AG09319 (cell line): ENCODE results near the gene HLCS.
"Not testable (repeated sequence)": the region's sequence is repeated elsewhere in the genome, so short reads cannot be mapped to it uniquely, and the experiment has no call there.

Experiments
- DNase-seq: peaks from one replicate; pipeline ENCODE4 v3.0.0-alpha.2; 2010; ENCODE audit warnings: low read depth; ENCODE audit errors: extremely low read depth
- TF ChIP-seq, protein P1 (sequence below): IDR thresholded peaks from 2 replicates; pipeline ENCODE4 v1.5.1; 2011; ENCODE audit warnings: low read depth, mild to moderate bottlenecking, inconsistent platforms, low read length, moderate library complexity

The HLCS gene

GRCh38 chr21:36825658-36826057 lies 140.8 kb downstream of the HLCS start:
- DNase-seq: no peak
- TF ChIP-seq, protein P1, sequence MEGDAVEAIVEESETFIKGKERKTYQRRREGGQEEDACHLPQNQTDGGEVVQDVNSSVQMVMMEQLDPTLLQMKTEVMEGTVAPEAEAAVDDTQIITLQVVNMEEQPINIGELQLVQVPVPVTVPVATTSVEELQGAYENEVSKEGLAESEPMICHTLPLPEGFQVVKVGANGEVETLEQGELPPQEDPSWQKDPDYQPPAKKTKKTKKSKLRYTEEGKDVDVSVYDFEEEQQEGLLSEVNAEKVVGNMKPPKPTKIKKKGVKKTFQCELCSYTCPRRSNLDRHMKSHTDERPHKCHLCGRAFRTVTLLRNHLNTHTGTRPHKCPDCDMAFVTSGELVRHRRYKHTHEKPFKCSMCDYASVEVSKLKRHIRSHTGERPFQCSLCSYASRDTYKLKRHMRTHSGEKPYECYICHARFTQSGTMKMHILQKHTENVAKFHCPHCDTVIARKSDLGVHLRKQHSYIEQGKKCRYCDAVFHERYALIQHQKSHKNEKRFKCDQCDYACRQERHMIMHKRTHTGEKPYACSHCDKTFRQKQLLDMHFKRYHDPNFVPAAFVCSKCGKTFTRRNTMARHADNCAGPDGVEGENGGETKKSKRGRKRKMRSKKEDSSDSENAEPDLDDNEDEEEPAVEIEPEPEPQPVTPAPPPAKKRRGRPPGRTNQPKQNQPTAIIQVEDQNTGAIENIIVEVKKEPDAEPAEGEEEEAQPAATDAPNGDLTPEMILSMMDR: no peak

- TF ChIP-seq, protein P1: no peak
- no peak for DNase-seq
Observed at GRCh38 chr21:36821032-36821299, 145.5 kb downstream of the HLCS start.

DNA sequence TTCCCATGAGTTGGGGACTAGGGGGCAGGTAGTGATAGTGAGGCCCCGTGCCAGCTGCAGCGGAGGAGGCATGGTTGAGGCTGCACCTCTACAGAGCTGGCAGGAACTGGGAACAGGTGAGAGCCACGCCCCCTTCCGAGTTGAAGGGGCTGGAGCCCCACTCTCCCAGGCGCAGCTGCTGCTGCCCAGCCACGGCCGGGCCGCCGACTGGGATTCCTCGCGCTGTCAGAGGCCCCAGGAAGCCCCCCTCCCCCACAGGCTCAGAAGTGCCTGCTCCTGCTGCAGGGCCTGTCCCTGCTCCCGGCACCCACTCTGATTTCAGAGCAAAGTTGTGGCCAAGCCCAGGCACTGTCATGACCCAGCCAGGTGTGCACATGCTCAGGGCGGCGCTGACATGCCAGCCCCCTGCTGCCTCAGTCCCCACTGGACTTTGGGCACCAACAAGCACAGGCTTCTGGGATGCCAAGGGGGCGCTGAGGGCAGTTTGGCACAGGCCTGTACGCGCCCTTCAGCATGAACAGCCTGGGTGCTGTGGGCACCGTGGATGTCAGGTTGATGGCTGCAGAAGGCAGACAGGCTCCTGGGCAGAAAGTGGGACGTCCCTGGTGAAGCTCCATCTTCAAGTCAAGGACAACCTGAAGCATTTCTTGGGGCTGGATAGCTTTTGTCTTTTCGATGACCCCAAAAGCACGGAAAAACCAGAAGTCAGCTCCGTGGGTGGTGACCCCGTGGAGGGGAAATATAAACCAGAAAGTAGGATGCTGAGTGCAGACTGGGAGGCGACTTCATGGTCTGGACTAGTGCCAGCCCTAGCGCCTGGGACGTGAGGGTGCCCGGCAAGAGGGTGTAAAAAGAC lies 146.1 kb downstream of the HLCS start:
- DNase-seq: no peak
- TF ChIP-seq, protein P1: no peak

GRCh38 chr21:36817732-36818450 lies 148.6 kb downstream of the HLCS start:
- TF ChIP-seq, protein P1: no peak
- DNase-seq: no peak

- TF ChIP-seq, protein P1: no peak
Observed at GRCh38 chr21:36816561-36817130, 149.8 kb downstream of the HLCS start.

GRCh38 chr21:36816026-36816425 lies 150.4 kb downstream of the HLCS start:
- not testable (repeated sequence) for DNase-seq

More at GRCh38 chr21:36816561-36817130, 149.8 kb downstream of the HLCS start:
- no peak for DNase-seq

GRCh38 chr21:36815284-36815683 lies 151.2 kb downstream of the HLCS start:
- TF ChIP-seq, protein P1: no peak
- no peak for DNase-seq
